H1 (cell line): ENCODE data around the gene TMEM127. TPM values are rescaled to one million over a fixed set of nuclear protein-coding genes. Genes with fewer than 3 reads are reported as not detected.

ENCODE experiments used
- CTCF ChIA-PET: fragments of 300-600 bp; sonication (Branson Sonifier 250); formaldehyde crosslinking; loops from one replicate; lab custom pipeline; 2021; ENCODE audit not compliant: partially characterized antibody; lab: Charles Lee
- POLR2A ChIA-PET: fragments of 300-600 bp; sonication (Branson Sonifier 250); formaldehyde crosslinking; loops from one replicate; lab custom pipeline; 2021; ENCODE audit warnings: inconsistent platforms; ENCODE audit not compliant: partially characterized antibody; lab: Charles Lee
- DNase-seq, 2 experiments: peaks; one replicate each; pipeline versions ENCODE4 v3.0.0 to v3.0.0-alpha.2; 2010 to 2022; ENCODE audit warnings: low spot score in 2 of 2, low read depth in 1 of 2, mixed read lengths in 1 of 2
- FAIRE-seq: peaks from 2 replicates; lab custom pipeline; 2011; peaks lifted over from hg19 to GRCh38; lab: Jason Lieb, UNC
- H2AFZ ChIP-seq: 2 replicates; pipeline ENCODE4 v1.8.1; 2012; ENCODE audit warnings: low read length, inconsistent platforms
- H2AK5ac ChIP-seq: 2 replicates; pipeline ENCODE4 v1.6.1; 2013; ENCODE audit warnings: low read depth, low read length
- H2BK120ac ChIP-seq: replicated peaks from 2 replicates; pipeline ENCODE3; 2013; ENCODE audit warnings: low read depth, low read length, inconsistent platforms
- H2BK12ac ChIP-seq: 2 replicates; pipeline ENCODE4 v1.6.1; 2013; ENCODE audit warnings: low read depth, low read length
- H2BK15ac ChIP-seq: 2 replicates; pipeline ENCODE4 v1.6.1; 2013; ENCODE audit warnings: low read length
- H2BK20ac ChIP-seq: 2 replicates; pipeline ENCODE4 v1.6.1; 2013; ENCODE audit warnings: low read length
- H2BK5ac ChIP-seq: 2 replicates; pipeline ENCODE4 v1.6.1; 2013; ENCODE audit warnings: low read depth, low read length
- H3K14ac ChIP-seq: 2 replicates; pipeline ENCODE4 v1.6.1; 2013; ENCODE audit warnings: inconsistent platforms; ENCODE audit not compliant: insufficient read length
- H3K18ac ChIP-seq: 2 replicates; pipeline ENCODE4 v1.6.1; 2013; ENCODE audit warnings: low read length; ENCODE audit errors: extremely low read depth
- H3K23ac ChIP-seq: 2 replicates; pipeline ENCODE4 v1.6.1; 2013; ENCODE audit warnings: inconsistent platforms; ENCODE audit not compliant: insufficient read length
- H3K23me2 ChIP-seq: 2 replicates; pipeline ENCODE4 v1.6.1; 2013; ENCODE audit warnings: low read depth, low read length
- H3K27ac ChIP-seq: 2 replicates; pipeline ENCODE4 v1.6.1; 2011; ENCODE audit warnings: low read depth, low read length, inconsistent platforms
- H3K27me3 ChIP-seq, 4 experiments: replicated peaks in 1 of 4; 1 replicate in 1 of 4; 2 replicates in 3 of 4; pipeline versions ENCODE4 v1.6.1 to v1.8.1; 2011 to 2013; ENCODE audit warnings: low read length in 3 of 4, mild to moderate bottlenecking in 3 of 4, inconsistent platforms in 2 of 4, mixed read lengths in 2 of 4, moderate library complexity in 1 of 4; ENCODE audit not compliant: control insufficient read depth in 3 of 4, insufficient read depth in 3 of 4; ENCODE audit errors: extremely low read depth in 1 of 4
- H3K36me3 ChIP-seq, 4 experiments: 2 replicates each; pipeline versions ENCODE4 v1.6.1 to v1.8.1; 2011 to 2013; ENCODE audit warnings: mild to moderate bottlenecking in 4 of 4, low read length in 3 of 4, moderate library complexity in 2 of 4, control low read depth in 1 of 4, inconsistent platforms in 1 of 4; ENCODE audit not compliant: insufficient read depth in 4 of 4, control insufficient read depth in 2 of 4
- H3K4ac ChIP-seq: replicated peaks from 2 replicates; pipeline ENCODE3; 2013; ENCODE audit warnings: low read length, low read depth, mixed read lengths, inconsistent platforms; ENCODE audit not compliant: insufficient read length
- H3K4me1 ChIP-seq, 4 experiments: replicated peaks in 1 of 4; 1 replicate in 1 of 4; 2 replicates in 3 of 4; pipeline versions ENCODE4 v1.6.1 to v1.8.1; 2011 to 2013; ENCODE audit warnings: low read length in 3 of 4, inconsistent platforms in 2 of 4, mixed read lengths in 1 of 4; ENCODE audit not compliant: insufficient read depth in 4 of 4, control insufficient read depth in 3 of 4
- H3K4me2 ChIP-seq, 2 experiments: 2 replicates each; pipeline versions ENCODE4 v1.6.1 to v1.8.1; 2011 to 2013; ENCODE audit warnings: low read depth in 2 of 2, low read length in 2 of 2, control low read depth in 1 of 2, inconsistent platforms in 1 of 2, mild to moderate bottlenecking in 1 of 2; ENCODE audit not compliant: insufficient read depth in 1 of 2
- H3K4me3 ChIP-seq, 4 experiments: fragments of 200-600, 300-600 bp in 1 of 4; sonication (generic), shearing (Covaris generic), sonication (Bioruptor Twin) in 1 of 4; 2 replicates each; pipeline versions ENCODE4 v1.5.1 to v1.8.1; 2011 to 2016; ENCODE audit warnings: low read length in 4 of 4, low read depth in 3 of 4, control low read depth in 2 of 4, inconsistent platforms in 2 of 4, mild to moderate bottlenecking in 2 of 4, mixed read lengths in 1 of 4, moderate library complexity in 1 of 4; ENCODE audit not compliant: insufficient read depth in 2 of 4; ENCODE audit errors: extremely low read depth in 1 of 4
- H3K56ac ChIP-seq: replicated peaks from 2 replicates; pipeline ENCODE3; 2013; ENCODE audit warnings: low read depth, mild to moderate bottlenecking, mixed read lengths, low read length, inconsistent platforms; ENCODE audit not compliant: insufficient read length
- H3K79me1 ChIP-seq: 2 replicates; pipeline ENCODE4 v1.6.1; 2013; ENCODE audit warnings: low read depth, low read length, control low read depth
- H3K79me2 ChIP-seq, 2 experiments: 2 replicates each; pipeline versions ENCODE4 v1.6.1 to v1.8.1; 2012 to 2013; ENCODE audit warnings: low read length in 2 of 2, mild to moderate bottlenecking in 2 of 2, inconsistent platforms in 1 of 2; ENCODE audit not compliant: insufficient read depth in 2 of 2, control insufficient read depth in 1 of 2
- H3K9ac ChIP-seq, 4 experiments: replicated peaks in 1 of 4; 1 replicate in 1 of 4; 2 replicates in 3 of 4; pipeline versions ENCODE4 v1.6.1 to v1.8.1; 2011 to 2013; ENCODE audit warnings: low read depth in 3 of 4, low read length in 3 of 4, control low read depth in 2 of 4, mild to moderate bottlenecking in 2 of 4, moderate library complexity in 2 of 4, inconsistent platforms in 1 of 4; ENCODE audit errors: extremely low read depth in 1 of 4
- H3K9me3 ChIP-seq, 2 experiments: 2 replicates each; pipeline versions ENCODE4 v1.6.1 to v1.8.1; 2012 to 2013; ENCODE audit warnings: mild to moderate bottlenecking in 2 of 2, moderate library complexity in 2 of 2, control low read depth in 1 of 2, inconsistent platforms in 1 of 2, low read depth in 1 of 2, low read length in 1 of 2, mixed read lengths in 1 of 2; ENCODE audit not compliant: insufficient read depth in 2 of 2
- H4K20me1 ChIP-seq, 2 experiments: replicated peaks in 1 of 2; 2 replicates each; pipeline versions ENCODE3 to v1.8.1; 2011 to 2013; ENCODE audit warnings: inconsistent platforms in 2 of 2, low read length in 2 of 2, mild to moderate bottlenecking in 1 of 2; ENCODE audit not compliant: insufficient read depth in 2 of 2, control insufficient read depth in 1 of 2
- H4K5ac ChIP-seq: 2 replicates; pipeline ENCODE4 v1.6.1; 2013; ENCODE audit warnings: low read length, low read depth, mixed read lengths, inconsistent platforms; ENCODE audit not compliant: insufficient read length
- H4K8ac ChIP-seq: 2 replicates; pipeline ENCODE4 v1.8.0; 2013; ENCODE audit warnings: mild to moderate bottlenecking, moderate library complexity, low read length, inconsistent platforms; ENCODE audit not compliant: insufficient read depth; ENCODE audit errors: extremely low read depth
- H4K91ac ChIP-seq: replicated peaks from 2 replicates; pipeline ENCODE3; 2013; ENCODE audit warnings: low read length, mixed read lengths, inconsistent platforms; ENCODE audit not compliant: insufficient read length
- CHD2 ChIP-seq: IDR thresholded peaks from 2 replicates; pipeline ENCODE4 v1.6.1; 2012; ENCODE audit warnings: low read length, improper control_type of control experiment
- CREB1 ChIP-seq: IDR thresholded peaks from 2 replicates; pipeline ENCODE4 v1.6.1; 2012; ENCODE audit warnings: inconsistent platforms
- SP2 ChIP-seq: IDR thresholded peaks from 2 replicates; pipeline ENCODE4 v1.6.1; 2012; ENCODE audit warnings: mild to moderate bottlenecking, low read length, inconsistent platforms
- WGBS, 2 experiments: shearing (Covaris generic) in 1 of 2; methylation state at CpG; one replicate each; pipeline versions ENCODE4 v1.1.6 to v1.1.7; 2013 to 2015; ENCODE audit warnings: low lambda C conversion rate in 2 of 2, mixed read lengths in 2 of 2, inconsistent platforms in 1 of 2, low coverage in 1 of 2, missing lambda C conversion rate in 1 of 2; ENCODE audit not compliant: insufficient replicate concordance in 2 of 2, insufficient coverage in 1 of 2, insufficient read length in 1 of 2; ENCODE audit errors: extremely low coverage in 1 of 2, missing lambda C conversion rate in 1 of 2; 5-methylcytosine and 5-hydroxymethylcytosine counted together
- polyA plus RNA-seq, 7 experiments: library from polyadenylated mRNA; depleted of rRNA in 3 of 7; stranded (reverse) in 5 of 7; unstranded in 2 of 7; fragments of >200 nt in 5 of 7; fragments of 200-250 nt in 2 of 7; gene quantifications; 1 replicate in 5 of 7; 2 replicates in 1 of 7; 4 replicates in 1 of 7; pipeline versions ENCODE4 v1.2.1 to v1.2.3, GENCODE V29; 2011 to 2013; ENCODE audit warnings: missing spikeins in 2 of 7, mixed read lengths in 2 of 7
- total RNA-seq: library from RNA; stranded (reverse); fragmentation: NEBNext Ultra II Directional; extraction: Animal tissue kit (Norgen Biotek cat#: 25700); gene quantifications from 2 replicates; pipeline ENCODE4 v1.2.1, GENCODE V29; 2021

The TMEM127 gene
- total and polyA plus RNA-seq, 2 of the 8 experiments (the other 6 are each of a cell fraction or from before 2014, with no cell fraction given), result 25.0 to 41.0 TPM

DNA sequence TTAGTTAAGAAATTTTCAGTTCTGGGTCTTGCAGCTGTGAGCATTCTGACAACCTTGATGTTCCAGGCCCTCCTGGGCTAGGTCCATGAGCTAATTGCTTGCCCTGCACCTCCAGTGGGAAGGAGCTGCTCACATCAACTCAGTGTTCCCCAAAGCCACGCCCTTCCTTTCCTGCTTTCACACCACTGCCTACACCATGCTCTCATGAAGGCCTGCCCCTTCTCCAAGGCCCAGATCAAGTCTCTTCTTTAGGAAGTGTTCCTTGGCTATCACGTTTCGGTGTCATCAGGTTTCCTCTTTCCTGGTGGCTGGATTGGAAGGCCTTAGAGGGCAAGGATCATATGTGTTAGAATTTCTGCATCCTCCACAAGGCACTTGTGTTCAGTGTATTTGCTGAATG lies 18.8 kb downstream of the TMEM127 start:
- H2BK20ac ChIP-seq, result no peak overlapping the region
- FAIRE-seq, result no peak
- no peak overlapping the region for H4K5ac ChIP-seq
- no peak overlapping the region for H2BK15ac ChIP-seq
- POLR2A ChIA-PET, result interaction anchor here (1.0 to 2.8 kb wide), 4 partner anchors 9 to 64 kb away, joined by 3 to 9 read pairs (median 3); partner anchors contain the start of gene STARD7
- H2AK5ac ChIP-seq, result no peak overlapping the region
- H3K36me3 ChIP-seq, result no peaks in the 10 kb centered on the region
- H3K27ac ChIP-seq, result no peak overlapping the region
- H3K23ac ChIP-seq, result no peak overlapping the region
- no peak overlapping the region for H2BK5ac ChIP-seq
- CTCF ChIA-PET, result interaction anchor here (1.5 to 1.9 kb wide), 3 partner anchors 13 to 72 kb away, joined by 5 read pairs; no protein-coding TSS in a partner anchor
- H3K9ac ChIP-seq, result no peak overlapping the region
- no peak overlapping the region for H4K91ac ChIP-seq
- H3K79me1 ChIP-seq, result peaks cover 2% of the 10 kb centered on the region; the same call in 1 of the 2 replicates
- no peak overlapping the region for H3K4ac ChIP-seq
- H3K4me3 ChIP-seq, result no peak overlapping the region
- H3K56ac ChIP-seq, result no peak overlapping the region
- H4K20me1 ChIP-seq, result peaks cover 0 to 3% of the 10 kb centered on the region in 2 experiments
- H3K4me1 ChIP-seq, result no peaks in the 10 kb centered on the region
- 93% methylated on average over 3 of the region's 3 CpGs; no CpG with 5 or more reads in 1 of the 2 experiments for WGBS, 2 experiments
- no peaks in the 10 kb centered on the region for H3K27me3 ChIP-seq
- no peak overlapping the region for H2AFZ ChIP-seq
- no peak overlapping the region for H4K8ac ChIP-seq
- DNase-seq, result no peak
- H3K18ac ChIP-seq, result no peak overlapping the region
- TF ChIP-seq CREB1 (no peak), CHD2 (no peak), SP2 (no peak)
- TF ChIP-seq, all 59 proteins: peak for 0
- no peaks in the 10 kb centered on the region for H3K23me2 ChIP-seq
- no peaks in the 10 kb centered on the region for H3K79me2 ChIP-seq
- no peak overlapping the region for H2BK12ac ChIP-seq
- H3K9me3 ChIP-seq, result no peaks in the 10 kb centered on the region
- no peak overlapping the region for H2BK120ac ChIP-seq
- H3K4me2 ChIP-seq, result no peak overlapping the region
- H3K14ac ChIP-seq, result no peak overlapping the region
